ENCODE measurements around the gene ARHGEF2. TPM values are rescaled to one million over a fixed set of nuclear protein-coding genes. Genes with fewer than 3 reads are reported as not detected.
A peak's percentile ranks its signal among the peaks of the same experiment; 100 is the strongest.

ARHGEF2 gene
- total and polyA plus RNA-seq, 11 donors = 23.9 to 98.6 (median 57.0) TPM

DNA sequence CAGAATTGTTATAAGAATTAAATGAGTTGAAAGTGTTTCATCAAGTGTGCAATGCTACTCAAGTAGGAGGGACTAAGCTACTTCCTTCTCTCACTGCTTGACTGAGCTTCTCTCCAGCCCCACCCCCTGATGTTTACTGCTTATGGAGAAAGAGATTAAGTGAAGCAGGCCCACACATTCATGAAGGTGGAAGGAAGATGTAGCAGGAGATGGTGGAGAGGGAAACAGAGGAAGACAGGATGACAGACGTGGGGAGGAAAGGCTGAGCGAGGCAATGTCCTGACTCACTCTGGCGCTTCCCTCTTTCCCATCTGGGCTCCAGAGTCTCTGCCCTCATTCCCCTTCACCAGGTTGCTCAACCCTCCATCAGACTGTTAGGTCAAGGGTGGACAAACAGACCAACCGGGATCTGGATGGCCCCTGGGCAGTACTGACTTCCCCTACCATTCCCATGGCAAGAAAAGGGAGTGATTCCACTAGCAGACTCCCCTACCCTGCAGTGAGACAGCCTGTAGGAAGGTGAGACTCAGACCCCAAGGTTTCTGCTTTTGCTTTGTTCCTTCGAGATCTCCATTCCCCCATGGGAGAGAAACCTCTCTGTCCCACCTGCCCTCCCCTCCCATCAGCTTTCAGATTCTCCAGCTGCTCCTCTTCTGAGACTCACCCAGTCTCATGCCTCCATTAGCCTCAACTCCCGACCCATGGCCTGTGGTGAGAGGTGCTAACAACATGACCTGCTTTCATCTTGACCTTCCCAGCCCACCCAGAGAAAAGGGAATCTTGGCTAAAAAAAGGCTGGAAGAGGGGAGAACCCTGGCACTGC is 3.1 kb upstream of the ARHGEF2 start:
- Histone ChIP-seq H3K27ac (peak overlapping the region; percentile 91 to 100 (median 98)), H3K36me3 (no peaks in the 10 kb centered on the region), H3K9me3 (no peaks in the 10 kb centered on the region), H3K4me1 (peaks cover 15 to 69% (median 52%) of the 10 kb centered on the region in 12 donors), H3K27me3 (no peaks in the 10 kb centered on the region), H3K4me3 (peak overlapping the region in 10 of 12 donors; percentile 16 to 95 (median 52))
- ATAC-seq (no peak), DNase-seq (peak in 2 of 5 donors; percentile 31)
- 50 to 63% (median 60%) methylated on average over 6 of the region's 6 CpGs for WGBS, 4 donors
- TF ChIP-seq, protein P1, sequence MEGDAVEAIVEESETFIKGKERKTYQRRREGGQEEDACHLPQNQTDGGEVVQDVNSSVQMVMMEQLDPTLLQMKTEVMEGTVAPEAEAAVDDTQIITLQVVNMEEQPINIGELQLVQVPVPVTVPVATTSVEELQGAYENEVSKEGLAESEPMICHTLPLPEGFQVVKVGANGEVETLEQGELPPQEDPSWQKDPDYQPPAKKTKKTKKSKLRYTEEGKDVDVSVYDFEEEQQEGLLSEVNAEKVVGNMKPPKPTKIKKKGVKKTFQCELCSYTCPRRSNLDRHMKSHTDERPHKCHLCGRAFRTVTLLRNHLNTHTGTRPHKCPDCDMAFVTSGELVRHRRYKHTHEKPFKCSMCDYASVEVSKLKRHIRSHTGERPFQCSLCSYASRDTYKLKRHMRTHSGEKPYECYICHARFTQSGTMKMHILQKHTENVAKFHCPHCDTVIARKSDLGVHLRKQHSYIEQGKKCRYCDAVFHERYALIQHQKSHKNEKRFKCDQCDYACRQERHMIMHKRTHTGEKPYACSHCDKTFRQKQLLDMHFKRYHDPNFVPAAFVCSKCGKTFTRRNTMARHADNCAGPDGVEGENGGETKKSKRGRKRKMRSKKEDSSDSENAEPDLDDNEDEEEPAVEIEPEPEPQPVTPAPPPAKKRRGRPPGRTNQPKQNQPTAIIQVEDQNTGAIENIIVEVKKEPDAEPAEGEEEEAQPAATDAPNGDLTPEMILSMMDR (IDR thresholded peaks at IDR 0.05) = no peak
- no peak for TF ChIP-seq POLR2A (IDR thresholded peaks at IDR 0.05)
- intact Hi-C loops (cut with DNase I) = loop anchor here in 2 of 10 donors (2.0 to 10.0 kb wide), 2 partner anchors 43 to 127 kb away; partner anchors contain the start of genes GON4L (in 1 of the 2) and SYT11 (in 1 of the 2)

DNA sequence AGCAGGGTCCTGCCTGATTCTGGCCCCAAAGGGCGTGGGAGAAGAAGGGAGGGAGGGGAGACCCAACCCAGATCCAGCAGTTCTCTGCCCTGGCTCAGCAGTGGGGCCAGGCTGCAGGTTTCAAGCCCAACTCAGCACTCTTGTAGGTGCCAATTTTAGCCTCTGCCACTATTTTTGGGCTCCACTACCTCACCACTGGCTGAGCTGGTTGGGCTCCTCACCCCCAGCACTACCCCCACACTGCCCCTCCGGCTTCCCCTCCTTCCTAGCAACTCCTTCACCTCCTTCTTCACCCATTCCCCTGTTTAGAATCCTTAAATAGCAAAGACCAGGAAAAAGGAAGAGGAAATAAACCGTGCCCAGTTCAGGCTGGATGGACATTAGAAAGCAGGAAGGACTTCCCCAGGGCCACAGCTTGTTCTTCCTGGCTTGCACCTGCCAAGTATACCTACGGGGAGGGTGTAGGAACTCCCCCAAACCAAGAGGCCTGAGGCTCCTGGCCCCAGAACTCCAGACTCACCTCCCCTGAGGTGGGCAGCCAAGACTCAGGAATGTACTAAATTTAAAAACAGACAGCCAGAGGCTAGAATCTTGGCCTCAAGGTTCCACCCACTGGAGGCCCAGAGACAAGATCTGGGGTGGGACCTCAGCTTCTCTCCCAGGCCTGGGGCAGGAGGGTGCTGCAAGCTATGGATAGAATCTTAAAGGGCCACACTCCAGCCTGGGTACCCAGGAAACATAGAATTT is 1.4 kb upstream of the ARHGEF2 start:
- Histone ChIP-seq H3K4me1 (peaks cover 17 to 86% (median 65%) of the 10 kb centered on the region in 12 donors), H3K27ac (peak overlapping the region; percentile 91 to 100 (median 98)), H3K4me3 (peak overlapping the region; percentile 65 to 97 (median 86)), H3K27me3 (no peaks in the 10 kb centered on the region), H3K36me3 (no peaks in the 10 kb centered on the region), H3K9me3 (no peaks in the 10 kb centered on the region)
- ATAC-seq (peak; percentile 64 to 84 (median 73)), DNase-seq (peak in 4 of 5 donors; percentile 75 to 83 (median 80))
- peak; percentile 79 to 91 for TF ChIP-seq POLR2A (IDR thresholded peaks at IDR 0.05)
- TF ChIP-seq, protein P1 (IDR thresholded peaks at IDR 0.05) = no peak
- intact Hi-C loops (cut with DNase I) = loop anchor here in 7 of 10 donors (1.0 to 10.0 kb wide), 5 partner anchors 17 to 125 kb away; partner anchors contain the start of genes RXFP4 (in 4 of the 7), GON4L (in 1 of the 7), KHDC4 (in 1 of the 7) and SYT11 (in 1 of the 7)
- WGBS, 4 donors = 0 to 6% (median 1%) methylated on average over 4 of the region's 4 CpGs

DNA sequence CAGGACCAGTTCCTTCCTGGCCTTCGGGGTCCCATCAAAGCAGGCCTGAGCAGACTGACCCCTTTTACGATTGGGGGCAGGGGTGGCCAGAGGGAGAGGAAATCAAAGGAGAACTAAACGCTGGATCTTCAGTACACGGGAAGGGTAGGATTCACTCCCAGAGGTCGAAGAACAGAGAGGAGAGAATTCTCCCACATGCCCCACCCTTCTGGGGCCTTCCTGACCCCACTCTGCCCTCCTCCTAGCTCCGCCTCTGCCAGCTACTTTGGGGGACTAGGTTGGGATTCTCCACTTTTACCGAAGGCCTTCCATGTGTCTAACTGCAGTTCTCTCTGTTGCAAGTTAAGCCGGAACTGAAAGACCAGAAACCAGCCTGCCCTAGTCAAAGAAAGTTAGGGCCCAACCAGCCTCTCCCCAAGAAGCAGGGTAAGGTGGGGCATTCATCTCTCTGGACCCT is 654 bp upstream of the ARHGEF2 start:
- H3K27ac ChIP-seq = peak overlapping the region; percentile 91 to 100 (median 98)
- H3K27me3 ChIP-seq = no peaks in the 10 kb centered on the region
- TF ChIP-seq POLR2A (IDR thresholded peaks at IDR 0.05) = no peak
- TF ChIP-seq, protein P1 (IDR thresholded peaks at IDR 0.05) = no peak
- H3K9me3 ChIP-seq = no peaks in the 10 kb centered on the region
- intact Hi-C loops (cut with DNase I) = loop anchor here in 5 of 10 donors (1.0 to 5.0 kb wide), 4 partner anchors 13 to 44 kb away; partner anchors contain the start of genes RXFP4 (in 4 of the 5) and KHDC4 (in 1 of the 5)
- ATAC-seq (peak; percentile 16 to 33 (median 30)), DNase-seq (peak in 3 of 5 donors; percentile 47 to 56 (median 49))
- 0 to 2% (median 1%) methylated on average over 8 of the region's 8 CpGs for WGBS, 4 donors
- H3K36me3 ChIP-seq = peaks cover 0 to 5% (median 0%) of the 10 kb centered on the region in 9 donors
- H3K4me1 ChIP-seq = peaks cover 23 to 93% (median 66%) of the 10 kb centered on the region in 12 donors
- H3K4me3 ChIP-seq = peak overlapping the region; percentile 65 to 97 (median 86)
